Measurements from ENCODE around the gene IL37.

IL37 gene

GRCh38 chr2:112910865-112911264 lies at the start of gene IL37:
Gene IL37 (plus strand): TSS chr2:112911165. CDS start chr2:112913013, 1,848 bp downstream.
- DNase-seq, result no peak

- DNase-seq, result no peak
Measured at GRCh38 chr2:112864072-112864471, 46.9 kb upstream of the IL37 start.

- DNase-seq, result no peak
Measured at GRCh38 chr2:112866128-112866835, 44.7 kb upstream of the IL37 start.

GRCh38 chr2:112867701-112868631 lies 43.0 kb upstream of the IL37 start:
- no peak for DNase-seq

GRCh38 chr2:112869258-112869842 lies 41.6 kb upstream of the IL37 start:
- DNase-seq, result peak; percentile 25 to 41

DNA sequence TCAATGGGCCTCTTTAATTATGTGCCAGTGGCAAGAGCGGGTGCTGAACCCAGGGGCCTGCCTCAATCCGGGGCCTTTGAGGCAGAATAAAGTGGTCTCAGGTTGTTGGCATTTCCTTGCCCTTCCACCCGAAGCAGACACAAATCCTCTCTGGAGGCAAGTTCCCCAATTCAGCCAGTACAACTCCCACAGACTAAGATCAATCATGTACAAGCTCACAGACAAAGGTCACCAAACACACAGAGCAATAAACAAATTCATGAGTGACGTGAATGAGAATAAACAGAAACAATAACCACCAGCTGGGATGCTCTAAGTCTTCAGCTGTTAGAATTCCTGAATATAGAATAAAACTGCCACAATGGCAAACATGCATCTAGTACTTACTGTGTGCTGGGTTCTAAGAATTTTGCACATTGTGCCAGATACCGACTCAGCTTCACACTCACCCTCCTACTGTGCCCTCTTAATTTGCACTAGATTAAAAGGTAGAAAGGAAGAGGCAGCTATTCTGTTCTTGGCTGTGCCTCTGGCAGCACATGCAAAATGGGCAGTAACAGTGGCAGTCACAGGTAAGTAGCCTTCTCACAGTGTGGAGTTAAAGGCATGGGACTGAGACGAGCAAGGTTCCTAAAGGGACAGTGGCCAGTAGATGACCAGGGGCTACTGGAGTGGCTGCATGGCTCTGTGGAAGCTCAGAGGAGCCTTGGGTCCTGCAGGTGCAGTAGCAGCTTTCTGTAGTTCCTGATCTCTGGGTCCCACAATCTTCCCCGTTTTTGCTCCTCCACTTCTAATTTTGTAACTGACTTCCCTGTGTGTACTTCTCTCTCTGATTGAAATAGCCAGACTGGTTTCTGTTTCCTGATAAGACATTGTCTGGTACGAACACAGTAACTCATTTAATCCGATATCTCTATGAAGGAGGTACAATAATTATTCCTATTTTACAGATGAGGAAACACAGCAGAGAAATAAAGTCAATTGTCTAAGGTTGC lies 39.8 kb upstream of the IL37 start:
- no peak for DNase-seq

GRCh38 chr2:112876257-112876970 lies 34.6 kb upstream of the IL37 start:
- DNase-seq, result no peak

DNA sequence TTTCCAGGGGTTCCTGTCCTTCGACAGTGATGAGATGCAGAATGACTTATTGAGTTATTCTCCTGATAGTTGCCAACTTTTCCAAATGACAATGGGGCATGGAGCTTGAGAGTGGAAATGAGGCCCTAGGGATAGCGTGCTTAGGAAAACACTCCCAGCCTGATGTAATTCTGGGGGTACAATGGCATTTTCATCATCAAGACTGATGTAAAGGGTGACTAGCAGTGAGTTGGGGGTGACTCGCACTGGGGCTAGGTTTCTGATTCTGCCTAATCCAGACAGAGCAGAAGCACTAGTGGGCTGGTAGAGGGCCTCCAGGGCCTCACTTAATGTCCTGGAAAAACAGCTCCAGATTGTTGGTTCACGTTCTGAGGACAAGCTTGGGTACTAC lies 34.0 kb upstream of the IL37 start:
- no peak for DNase-seq

DNA sequence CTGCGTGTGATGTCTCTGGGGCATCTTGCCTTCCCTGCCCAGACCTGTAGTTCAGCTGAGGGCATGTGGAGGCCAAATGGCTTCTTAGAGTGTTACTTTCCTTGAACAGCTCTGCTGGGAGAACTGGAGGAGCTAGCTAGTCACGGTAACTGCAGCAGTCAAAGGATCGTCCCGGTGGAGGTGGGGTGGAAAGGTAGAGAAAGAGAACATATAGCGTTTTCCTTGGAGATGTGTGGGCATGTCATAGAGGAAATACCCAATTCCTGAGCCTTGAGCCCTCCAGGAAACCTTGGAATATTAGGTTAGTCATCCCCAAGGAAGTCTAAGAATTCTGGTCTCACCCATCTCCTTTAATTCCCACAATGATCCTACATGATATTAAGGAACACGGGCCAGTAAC lies 33.5 kb upstream of the IL37 start:
- no peak for DNase-seq

GRCh38 chr2:112879491-112880041 lies 31.4 kb upstream of the IL37 start:
- no peak for DNase-seq

- no peak for DNase-seq
Measured at GRCh38 chr2:112880091-112880531, 30.9 kb upstream of the IL37 start.

GRCh38 chr2:112880696-112881095 lies 30.3 kb upstream of the IL37 start:
- DNase-seq, result no peak

DNA sequence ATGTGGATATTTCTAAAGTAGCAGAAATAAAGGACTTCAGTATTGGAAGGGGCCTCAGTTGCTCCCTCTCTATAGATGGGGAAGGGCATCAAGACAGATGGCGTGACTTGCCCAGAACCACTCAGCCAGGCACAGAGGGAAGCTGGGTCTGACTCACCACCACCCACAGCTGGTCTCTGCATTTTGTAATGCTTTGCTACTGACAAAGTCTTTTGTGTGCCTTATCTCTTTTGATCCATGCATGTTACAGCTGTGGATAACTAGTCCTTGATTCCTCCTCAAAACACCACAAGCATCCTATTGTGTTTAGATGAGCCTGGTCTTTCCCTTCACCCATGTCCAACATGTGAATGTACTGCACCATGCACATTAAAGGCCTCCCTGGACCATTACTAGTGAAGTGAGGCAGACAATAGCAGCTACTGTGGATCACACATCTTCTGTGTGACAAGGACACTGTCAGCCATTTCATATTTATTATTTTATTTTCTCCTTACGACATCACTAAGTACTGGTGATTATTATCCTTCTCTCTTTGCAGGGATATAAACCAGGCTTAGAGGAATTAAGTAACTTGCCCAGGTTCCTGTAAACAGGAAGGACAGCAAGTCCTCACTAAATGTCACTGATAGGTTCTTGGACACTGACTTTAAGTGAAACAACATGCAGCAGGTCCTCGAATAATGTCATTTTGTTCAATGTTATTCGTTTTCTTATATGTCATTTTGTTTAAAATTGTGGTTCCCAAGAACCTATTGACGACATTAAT lies 29.6 kb upstream of the IL37 start:
- DNase-seq, result peak; percentile 47 to 60

- DNase-seq, result no peak
Measured at GRCh38 chr2:112883669-112884068, 27.3 kb upstream of the IL37 start.

DNA sequence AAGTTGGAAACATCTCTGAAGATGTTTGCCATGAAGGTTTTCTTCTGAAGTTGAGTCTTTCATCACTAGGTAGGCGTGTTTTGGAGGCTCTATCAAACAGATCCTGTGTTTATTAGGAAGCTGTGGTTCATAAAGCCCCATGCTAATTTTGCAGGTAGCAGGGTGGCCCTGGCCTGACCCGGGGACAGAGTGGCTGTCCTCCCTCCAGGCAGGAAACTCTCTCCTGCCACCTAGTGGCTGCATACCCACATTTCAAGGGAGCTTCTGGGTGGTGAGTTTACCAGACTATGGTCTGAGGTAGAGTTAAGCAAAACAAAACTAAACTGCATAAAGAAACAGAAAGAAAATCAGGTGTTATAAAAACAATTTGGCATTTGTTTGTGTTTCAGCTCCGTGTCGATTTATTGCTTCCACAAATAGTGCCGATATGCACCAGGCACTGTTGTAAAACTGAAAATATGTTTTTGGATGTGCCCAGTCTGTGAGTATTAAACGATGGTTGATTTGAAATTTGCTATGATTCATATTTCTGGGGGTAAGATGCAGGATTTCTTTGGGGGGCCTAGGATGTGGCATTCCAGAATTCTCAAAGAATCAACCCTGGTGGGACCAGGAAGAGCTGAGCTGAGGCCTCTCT lies 26.0 kb upstream of the IL37 start:
- DNase-seq, result peak; percentile 79 to 85

DNA sequence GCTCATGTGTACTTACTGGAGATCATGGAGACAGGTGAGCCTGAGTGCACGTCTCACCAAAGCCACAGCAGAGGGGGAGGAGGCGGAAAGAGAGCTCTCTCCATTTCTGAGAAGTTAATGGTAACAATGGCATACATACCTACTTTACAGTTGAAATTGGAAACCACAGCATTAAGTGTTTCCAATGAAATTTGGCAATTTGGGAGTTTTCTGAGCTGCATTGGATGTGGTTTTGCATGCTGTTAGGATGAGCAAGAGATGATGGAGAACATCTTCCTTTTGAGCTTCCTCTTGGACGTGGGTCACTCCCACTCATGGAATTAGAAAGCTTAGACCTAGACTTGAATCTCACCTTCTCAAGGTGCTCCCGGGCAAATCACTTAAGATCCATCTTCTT lies 25.5 kb upstream of the IL37 start:
- DNase-seq, result no peak

- no peak for DNase-seq
Measured at GRCh38 chr2:112886291-112886690, 24.7 kb upstream of the IL37 start.

DNA sequence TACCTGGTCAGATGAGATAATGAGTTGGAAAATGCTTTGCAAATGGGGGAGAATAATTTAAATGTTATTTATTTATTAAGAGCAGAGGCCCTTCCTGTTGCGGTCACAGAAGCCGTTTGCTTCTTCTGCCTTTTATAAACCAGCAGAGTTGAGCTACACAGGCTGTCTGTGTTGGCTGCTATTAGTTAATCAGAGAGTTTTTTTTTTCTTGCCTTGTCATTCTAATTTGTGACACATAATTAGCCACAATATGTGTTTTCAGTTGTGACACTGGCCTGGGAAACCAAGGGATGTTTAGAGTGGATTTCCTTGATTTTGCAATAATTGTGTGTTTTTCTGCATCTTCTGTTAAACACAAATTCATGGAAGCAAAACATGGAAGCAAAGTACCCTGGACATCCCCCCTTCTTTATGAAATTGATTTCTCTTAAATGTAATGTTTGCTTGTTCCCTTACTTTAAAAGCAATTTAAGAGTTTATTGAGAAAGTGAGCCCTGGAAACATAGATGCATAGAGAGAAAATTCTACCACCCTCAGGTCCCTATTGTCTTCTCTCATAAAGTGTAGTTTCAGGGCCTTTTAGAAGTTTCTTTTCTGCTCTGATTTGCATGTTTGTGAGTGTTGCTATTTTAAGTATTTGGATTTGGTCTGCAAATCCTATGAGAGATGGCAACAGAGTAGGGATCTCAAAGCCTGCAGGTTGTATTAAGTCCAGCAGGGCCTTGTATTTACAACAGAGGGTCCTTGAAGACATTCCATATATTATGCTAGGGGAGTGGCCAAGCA lies 22.8 kb upstream of the IL37 start:
- DNase-seq, result no peak

DNA sequence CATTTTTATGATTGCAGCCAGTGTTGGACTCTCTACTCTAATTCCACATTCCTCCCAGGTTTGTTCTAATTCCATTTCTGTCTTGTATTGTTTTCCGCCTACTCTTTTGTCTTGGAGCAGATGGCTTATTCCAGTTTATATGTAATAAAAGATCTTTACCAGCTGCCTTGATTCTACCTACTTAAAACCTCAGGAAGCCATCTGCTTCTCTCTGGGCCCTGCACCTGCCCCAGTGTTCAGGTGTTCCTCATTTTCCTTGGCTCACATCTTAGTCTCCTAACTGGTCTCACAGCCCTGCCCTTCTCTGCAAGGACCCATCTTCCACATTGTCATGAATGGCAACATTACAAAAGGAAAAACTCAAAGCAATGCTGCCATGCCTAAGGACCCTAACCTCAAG lies 21.0 kb upstream of the IL37 start:
- no peak for DNase-seq

Data from activated CD4-positive, alpha-beta T cell treated with anti-CD3 and anti-CD28 coated beads, Interleukin-2, amount 50 U/mL, for 48 hours (primary cell).